C4-2B (cell line): Measurements from ENCODE around the gene PPP3R2.
"Not testable (repeated sequence)": the region's sequence is repeated elsewhere in the genome, so short reads cannot be mapped to it uniquely, and the experiment has no call there.

Experiments
- H3K27ac ChIP-seq: fragments of 450-650 bp; 2 replicates; pipeline ENCODE4 v1.5.1; 2017
- ZFX ChIP-seq: fragments of 450-650 bp; IDR thresholded peaks from 2 replicates; pipeline ENCODE4 v1.6.1; 2017
- TF ChIP-seq, protein P1 (sequence below): fragments of 450-650 bp; conservative IDR thresholded peaks from 2 replicates; pipeline ENCODE4 v1.5.1; 2017; ENCODE audit warnings: mild to moderate bottlenecking

PPP3R2 gene

DNA sequence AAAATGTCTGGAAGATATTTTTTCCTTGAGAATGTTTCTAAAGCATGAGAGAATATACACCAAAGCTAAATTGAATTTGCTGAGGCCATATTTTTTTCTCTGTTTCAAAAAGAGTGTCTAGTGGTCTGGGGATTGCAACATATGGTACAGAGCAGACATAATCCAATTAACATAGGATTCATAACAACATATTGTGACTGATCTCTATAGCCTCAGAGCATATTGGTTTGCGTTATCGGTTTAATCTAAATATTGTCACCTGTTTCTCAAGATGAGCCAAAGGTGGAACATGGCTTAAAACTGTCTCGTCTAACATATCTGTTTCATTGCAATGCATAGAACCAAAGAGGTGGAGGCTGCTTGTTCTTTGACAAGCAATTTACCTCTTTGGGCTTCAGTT lies 3.9 kb downstream of the PPP3R2 start:
- TF ChIP-seq, protein P1, sequence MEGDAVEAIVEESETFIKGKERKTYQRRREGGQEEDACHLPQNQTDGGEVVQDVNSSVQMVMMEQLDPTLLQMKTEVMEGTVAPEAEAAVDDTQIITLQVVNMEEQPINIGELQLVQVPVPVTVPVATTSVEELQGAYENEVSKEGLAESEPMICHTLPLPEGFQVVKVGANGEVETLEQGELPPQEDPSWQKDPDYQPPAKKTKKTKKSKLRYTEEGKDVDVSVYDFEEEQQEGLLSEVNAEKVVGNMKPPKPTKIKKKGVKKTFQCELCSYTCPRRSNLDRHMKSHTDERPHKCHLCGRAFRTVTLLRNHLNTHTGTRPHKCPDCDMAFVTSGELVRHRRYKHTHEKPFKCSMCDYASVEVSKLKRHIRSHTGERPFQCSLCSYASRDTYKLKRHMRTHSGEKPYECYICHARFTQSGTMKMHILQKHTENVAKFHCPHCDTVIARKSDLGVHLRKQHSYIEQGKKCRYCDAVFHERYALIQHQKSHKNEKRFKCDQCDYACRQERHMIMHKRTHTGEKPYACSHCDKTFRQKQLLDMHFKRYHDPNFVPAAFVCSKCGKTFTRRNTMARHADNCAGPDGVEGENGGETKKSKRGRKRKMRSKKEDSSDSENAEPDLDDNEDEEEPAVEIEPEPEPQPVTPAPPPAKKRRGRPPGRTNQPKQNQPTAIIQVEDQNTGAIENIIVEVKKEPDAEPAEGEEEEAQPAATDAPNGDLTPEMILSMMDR = no peak
- no peak for TF ChIP-seq ZFX
- no peak overlapping the region for H3K27ac ChIP-seq

DNA sequence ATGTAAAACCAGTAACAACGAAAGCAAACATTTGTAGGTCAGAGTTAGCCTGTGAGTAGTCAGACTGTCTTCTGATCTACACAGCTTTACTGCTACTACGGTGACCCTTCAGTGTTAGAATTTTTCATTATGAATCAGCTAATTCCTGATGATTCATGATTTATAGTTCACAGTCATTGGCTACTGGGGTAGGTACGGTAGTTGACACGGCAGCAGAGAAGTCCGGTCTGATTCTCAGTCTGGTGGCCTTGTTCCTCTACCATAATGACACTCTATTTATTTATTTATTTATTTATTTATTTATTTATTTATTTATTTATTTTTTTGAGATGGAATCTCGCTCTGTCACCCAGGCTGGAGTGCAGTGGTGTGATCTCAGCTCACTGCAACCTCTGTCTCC lies 4.7 kb downstream of the PPP3R2 start:
- H3K27ac ChIP-seq = not testable (repeated sequence)

DNA sequence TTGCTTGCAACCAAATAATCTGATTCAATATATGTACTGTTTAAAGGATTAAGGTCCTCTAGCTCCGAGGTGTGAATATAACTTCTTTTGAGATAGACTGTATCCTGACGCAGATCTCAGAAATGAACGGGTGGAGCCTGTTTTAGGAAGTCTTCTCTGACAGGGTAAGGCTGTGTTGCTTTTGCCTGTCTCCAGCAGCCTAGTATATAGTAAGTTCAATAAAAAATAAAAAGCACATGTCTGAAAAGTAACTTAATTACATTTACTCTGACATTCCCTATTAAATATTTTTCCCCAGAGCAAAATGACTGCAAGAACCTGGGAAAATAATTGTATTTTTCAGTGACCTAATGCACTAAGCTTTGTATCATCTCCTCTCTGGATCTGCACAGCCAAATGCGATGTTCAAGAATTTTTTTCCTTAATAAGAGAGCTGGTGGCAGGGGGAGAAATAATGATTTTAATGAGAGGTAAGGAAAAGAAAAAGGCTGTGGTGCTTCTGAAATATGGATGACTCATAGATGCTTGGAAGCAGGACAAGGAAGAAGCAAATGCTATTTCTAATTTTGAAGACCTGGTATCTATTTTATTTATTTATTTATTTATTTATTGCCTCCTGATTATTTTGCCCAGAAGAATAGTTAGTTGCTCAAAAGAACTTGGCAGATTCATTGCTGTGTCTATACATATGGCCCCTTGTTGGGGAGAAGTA lies 7.3 kb downstream of the PPP3R2 start:
- TF ChIP-seq ZFX = no peak
- TF ChIP-seq, protein P1 = no peak

DNA sequence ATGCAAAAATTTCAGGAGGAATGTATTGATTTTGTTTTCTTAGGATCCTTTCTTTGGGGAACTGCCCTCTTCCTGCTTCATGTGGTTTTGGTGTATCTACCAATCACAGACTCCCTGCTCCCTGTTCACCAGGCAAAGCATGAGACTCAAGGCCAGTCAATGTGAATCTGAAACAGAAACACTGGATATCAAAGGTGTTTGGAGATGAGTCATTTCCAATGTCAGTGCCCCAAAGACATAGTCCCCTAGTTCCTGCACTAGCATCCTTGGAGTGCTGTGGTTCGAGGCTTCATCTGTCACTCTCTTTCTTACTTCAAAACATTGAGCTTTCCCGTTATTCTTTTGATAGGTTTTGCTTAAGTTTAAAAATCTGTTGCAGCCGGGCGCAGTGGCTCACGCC lies 8.1 kb downstream of the PPP3R2 start:
- no peak overlapping the region for H3K27ac ChIP-seq
- no peak for TF ChIP-seq ZFX
- TF ChIP-seq, protein P1 = no peak

More for the DNA sequence above, 7.3 kb downstream of the PPP3R2 start:
- no peak overlapping the region for H3K27ac ChIP-seq

DNA sequence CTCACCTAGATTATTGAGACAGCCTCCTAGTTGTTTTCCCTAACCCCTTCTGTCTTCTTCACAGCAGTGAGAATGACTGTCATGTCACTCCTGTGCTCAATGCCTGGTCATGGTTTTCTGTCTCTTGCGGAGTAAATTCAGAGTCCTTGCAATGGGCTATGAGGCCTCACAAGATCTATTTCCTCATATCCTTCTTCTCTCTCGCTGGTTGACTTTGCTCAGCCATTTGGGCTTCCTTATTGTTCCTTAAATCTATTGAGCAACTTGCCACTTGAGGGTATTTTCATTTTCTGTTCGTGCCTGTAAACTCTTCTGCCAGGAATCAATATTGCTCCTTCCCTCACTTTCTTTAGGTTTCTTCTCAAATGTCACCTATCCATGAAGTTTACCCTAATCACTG lies 9.0 kb downstream of the PPP3R2 start:
- no peak overlapping the region for H3K27ac ChIP-seq
- no peak for TF ChIP-seq ZFX
- TF ChIP-seq, protein P1 = no peak

DNA sequence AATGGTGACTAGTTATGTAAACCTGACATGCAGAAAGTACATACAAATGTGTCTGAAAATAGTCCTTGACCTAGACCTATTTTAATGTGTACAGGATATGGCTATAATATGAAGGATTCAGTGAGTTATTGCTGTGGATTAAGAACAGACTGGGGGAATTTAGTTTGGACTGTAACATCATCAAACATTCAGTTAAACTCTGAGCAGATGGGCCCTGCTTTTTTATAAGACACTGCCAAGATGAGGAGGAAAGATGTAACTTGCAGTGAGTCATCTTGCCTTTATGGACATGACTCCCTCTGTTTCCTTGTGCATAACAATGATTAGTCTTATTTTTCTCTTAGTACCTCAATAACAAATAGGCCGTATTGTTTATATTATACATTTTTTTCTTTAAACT lies 12.2 kb downstream of the PPP3R2 start:
- no peak overlapping the region for H3K27ac ChIP-seq
- no peak for TF ChIP-seq ZFX
- TF ChIP-seq, protein P1 = no peak

DNA sequence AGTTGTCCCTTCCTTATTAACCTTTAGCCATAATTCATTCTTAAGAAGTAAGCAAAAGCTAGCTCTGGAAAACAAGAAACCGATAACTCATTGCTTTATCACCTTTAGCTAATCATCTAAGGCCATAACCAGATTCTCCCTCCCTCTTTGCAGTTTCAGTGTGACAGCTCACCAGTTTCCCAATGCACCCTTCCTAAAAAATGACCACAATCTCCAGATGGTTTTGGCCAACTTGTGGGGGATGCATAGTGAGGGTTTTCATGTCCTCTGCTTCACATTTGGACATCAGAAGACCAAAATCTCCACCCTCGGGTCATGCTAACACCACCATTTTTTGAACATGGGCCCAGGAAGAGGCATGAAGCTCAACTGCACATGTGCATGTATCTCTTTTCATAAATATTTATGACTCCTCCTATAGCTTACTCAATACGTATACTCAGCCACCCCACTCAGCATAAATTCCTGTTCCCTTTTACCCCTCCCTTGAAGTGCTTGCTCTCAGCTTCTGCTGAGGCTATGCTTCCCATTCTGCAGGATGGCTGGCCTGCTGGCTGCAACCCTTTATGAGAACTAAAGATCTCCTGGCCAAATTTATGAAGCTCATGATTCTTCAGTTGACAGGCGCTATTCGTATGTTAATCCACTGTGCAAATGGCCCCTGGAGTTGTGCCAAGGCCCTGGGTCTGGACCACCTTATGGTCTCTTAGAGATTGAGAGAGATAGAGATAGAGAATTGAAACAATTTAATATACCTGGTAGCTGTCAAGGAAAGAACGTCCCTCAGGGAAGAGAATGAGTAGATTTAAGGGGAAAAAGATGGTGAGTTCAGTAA lies 14.8 kb downstream of the PPP3R2 start:
- H3K27ac ChIP-seq = no peak overlapping the region
- TF ChIP-seq, protein P1 = no peak
- TF ChIP-seq ZFX = no peak
